Measurements from ENCODE around the gene ABCA1.
"Not testable (repeated sequence)": the region's sequence is repeated elsewhere in the genome, so short reads cannot be mapped to it uniquely, and the experiment has no call there.

Gene ABCA1

GRCh38 chr9:104948277-104948676, 20.3 kb upstream of the ABCA1 start:
- H3K4me1 ChIP-seq = no peaks in the 10 kb centered on the region
- H3K4me2 ChIP-seq (ENCODE audit: low read length) = no peak overlapping the region
- TF ChIP-seq, protein P1, sequence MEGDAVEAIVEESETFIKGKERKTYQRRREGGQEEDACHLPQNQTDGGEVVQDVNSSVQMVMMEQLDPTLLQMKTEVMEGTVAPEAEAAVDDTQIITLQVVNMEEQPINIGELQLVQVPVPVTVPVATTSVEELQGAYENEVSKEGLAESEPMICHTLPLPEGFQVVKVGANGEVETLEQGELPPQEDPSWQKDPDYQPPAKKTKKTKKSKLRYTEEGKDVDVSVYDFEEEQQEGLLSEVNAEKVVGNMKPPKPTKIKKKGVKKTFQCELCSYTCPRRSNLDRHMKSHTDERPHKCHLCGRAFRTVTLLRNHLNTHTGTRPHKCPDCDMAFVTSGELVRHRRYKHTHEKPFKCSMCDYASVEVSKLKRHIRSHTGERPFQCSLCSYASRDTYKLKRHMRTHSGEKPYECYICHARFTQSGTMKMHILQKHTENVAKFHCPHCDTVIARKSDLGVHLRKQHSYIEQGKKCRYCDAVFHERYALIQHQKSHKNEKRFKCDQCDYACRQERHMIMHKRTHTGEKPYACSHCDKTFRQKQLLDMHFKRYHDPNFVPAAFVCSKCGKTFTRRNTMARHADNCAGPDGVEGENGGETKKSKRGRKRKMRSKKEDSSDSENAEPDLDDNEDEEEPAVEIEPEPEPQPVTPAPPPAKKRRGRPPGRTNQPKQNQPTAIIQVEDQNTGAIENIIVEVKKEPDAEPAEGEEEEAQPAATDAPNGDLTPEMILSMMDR (IDR thresholded peaks at IDR 0.05) = no peak
- H3K79me2 ChIP-seq = no peaks in the 10 kb centered on the region
- no peaks in the 10 kb centered on the region for H3K36me3 ChIP-seq (ENCODE audit: control insufficient read depth, insufficient read depth, low read length)
- H3K27ac ChIP-seq = no peak overlapping the region
- no peak overlapping the region for H3K4me3 ChIP-seq (ENCODE audit: low read depth, low read length)
- no peaks in the 10 kb centered on the region for H3K9me3 ChIP-seq (ENCODE audit: control insufficient read depth, low read length)
- no peaks in the 10 kb centered on the region for H3K27me3 ChIP-seq (ENCODE audit: control insufficient read depth, insufficient read depth, low read length)
- H3K9ac ChIP-seq = no peak overlapping the region
- H2AFZ ChIP-seq = no peak overlapping the region

GRCh38 chr9:104944871-104945270, 16.9 kb upstream of the ABCA1 start:
- TF ChIP-seq, protein P1 (IDR thresholded peaks at IDR 0.05) = no peak
- Histone ChIP-seq H3K79me2 (no peaks in the 10 kb centered on the region), H3K36me3 (ENCODE audit: control insufficient read depth, insufficient read depth, low read length) (no peaks in the 10 kb centered on the region), H3K4me2 (ENCODE audit: low read length) (no peak overlapping the region), H2AFZ (no peak overlapping the region), H3K27ac (no peak overlapping the region), H3K9ac (no peak overlapping the region), H3K4me1 (no peaks in the 10 kb centered on the region), H3K9me3 (ENCODE audit: control insufficient read depth, low read length) (no peaks in the 10 kb centered on the region), H3K4me3 (ENCODE audit: low read depth, low read length) (no peak overlapping the region), H3K27me3 (ENCODE audit: control insufficient read depth, insufficient read depth, low read length) (no peaks in the 10 kb centered on the region)

DNA sequence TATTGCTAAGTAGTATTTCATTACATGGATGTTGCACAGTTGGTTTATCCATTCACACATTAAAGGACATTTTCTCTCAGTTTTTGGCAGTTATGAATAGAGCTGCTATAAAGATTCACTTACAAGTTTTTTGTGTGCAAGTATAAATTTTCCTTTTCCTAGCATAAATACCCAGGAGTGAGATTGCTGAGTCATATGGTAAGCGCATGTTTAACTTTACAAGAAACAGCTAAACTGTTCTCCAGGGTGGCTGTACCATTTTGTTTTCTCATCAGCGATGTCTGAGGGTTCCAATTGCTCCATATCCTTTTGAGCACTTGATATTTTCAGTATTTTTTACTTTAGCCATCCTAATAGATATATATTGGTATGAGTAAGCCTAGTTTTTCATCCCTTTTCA, 16.4 kb upstream of the ABCA1 start:
- no peak overlapping the region for H3K4me3 ChIP-seq (ENCODE audit: low read depth, low read length)
- no peaks in the 10 kb centered on the region for H3K4me1 ChIP-seq
- no peaks in the 10 kb centered on the region for H3K36me3 ChIP-seq (ENCODE audit: control insufficient read depth, insufficient read depth, low read length)
- TF ChIP-seq, protein P1 (IDR thresholded peaks at IDR 0.05) = no peak
- no peak overlapping the region for H3K27ac ChIP-seq
- H3K4me2 ChIP-seq (ENCODE audit: low read length) = no peak overlapping the region
- no peaks in the 10 kb centered on the region for H3K9me3 ChIP-seq (ENCODE audit: control insufficient read depth, low read length)
- H3K9ac ChIP-seq = no peak overlapping the region
- no peaks in the 10 kb centered on the region for H3K79me2 ChIP-seq
- no peaks in the 10 kb centered on the region for H3K27me3 ChIP-seq (ENCODE audit: control insufficient read depth, insufficient read depth, low read length)
- no peak overlapping the region for H2AFZ ChIP-seq

DNA sequence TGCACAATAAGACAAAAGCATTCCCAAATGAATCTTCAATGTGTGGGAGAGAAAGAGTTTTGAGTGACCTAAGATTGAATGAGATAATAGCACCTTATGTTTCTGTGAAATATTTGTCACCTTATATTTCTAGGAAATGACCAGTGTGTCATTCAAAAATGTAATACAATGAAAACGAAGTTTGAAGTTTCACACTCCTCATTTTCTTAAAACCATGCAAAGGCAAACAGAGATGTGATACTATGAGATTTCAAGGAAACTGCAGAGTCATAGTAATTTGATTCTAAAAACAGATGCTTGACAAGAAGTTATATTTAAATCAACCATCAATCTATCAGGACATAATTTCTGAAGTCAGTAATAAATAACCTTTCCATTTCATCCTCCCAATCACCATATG, 13.6 kb upstream of the ABCA1 start:
- no peak overlapping the region for H3K4me2 ChIP-seq (ENCODE audit: low read length)
- no peaks in the 10 kb centered on the region for H3K9me3 ChIP-seq (ENCODE audit: control insufficient read depth, low read length)
- no peaks in the 10 kb centered on the region for H3K27me3 ChIP-seq (ENCODE audit: control insufficient read depth, insufficient read depth, low read length)
- H2AFZ ChIP-seq = no peak overlapping the region
- TF ChIP-seq, protein P1 (IDR thresholded peaks at IDR 0.05) = no peak
- H3K36me3 ChIP-seq (ENCODE audit: control insufficient read depth, insufficient read depth, low read length) = no peaks in the 10 kb centered on the region
- H3K79me2 ChIP-seq = no peaks in the 10 kb centered on the region
- H3K9ac ChIP-seq = no peak overlapping the region
- H3K4me3 ChIP-seq (ENCODE audit: low read depth, low read length) = no peak overlapping the region
- H3K4me1 ChIP-seq = no peaks in the 10 kb centered on the region
- no peak overlapping the region for H3K27ac ChIP-seq

- Histone ChIP-seq H3K9me3 (ENCODE audit: control insufficient read depth, low read length) (no peaks in the 10 kb centered on the region), H3K4me3 (ENCODE audit: low read depth, low read length) (no peak overlapping the region), H2AFZ (no peak overlapping the region), H3K36me3 (ENCODE audit: control insufficient read depth, insufficient read depth, low read length) (no peaks in the 10 kb centered on the region), H3K4me2 (ENCODE audit: low read length) (no peak overlapping the region), H3K4me1 (no peaks in the 10 kb centered on the region), H3K27me3 (ENCODE audit: control insufficient read depth, insufficient read depth, low read length) (no peaks in the 10 kb centered on the region), H3K27ac (no peak overlapping the region), H3K79me2 (no peaks in the 10 kb centered on the region), H3K9ac (no peak overlapping the region)
- TF ChIP-seq, protein P1 (IDR thresholded peaks at IDR 0.05) = no peak
Measured at GRCh38 chr9:104936291-104936690, 8.3 kb upstream of the ABCA1 start.

- H3K4me2 ChIP-seq (ENCODE audit: low read length); H2AFZ ChIP-seq; H3K9ac ChIP-seq; H3K36me3 ChIP-seq (ENCODE audit: control insufficient read depth, insufficient read depth, low read length); H3K4me3 ChIP-seq (ENCODE audit: low read depth, low read length); H3K9me3 ChIP-seq (ENCODE audit: control insufficient read depth, low read length); H3K79me2 ChIP-seq; H3K27ac ChIP-seq; H3K4me1 ChIP-seq; H3K27me3 ChIP-seq (ENCODE audit: control insufficient read depth, insufficient read depth, low read length): not testable (repeated sequence)
Measured at GRCh38 chr9:104935501-104935810, 7.5 kb upstream of the ABCA1 start.
